GM12872 (cell line): Measurements from ENCODE around the gene RBM7.

ENCODE experiments used
- TF ChIP-seq, protein P1 (sequence below): IDR thresholded peaks from 3 replicates; pipeline ENCODE4 v1.5.1; 2011; ENCODE audit warnings: low read depth, mild to moderate bottlenecking, low read length, moderate library complexity; ENCODE audit not compliant: insufficient read depth

Gene RBM7

DNA sequence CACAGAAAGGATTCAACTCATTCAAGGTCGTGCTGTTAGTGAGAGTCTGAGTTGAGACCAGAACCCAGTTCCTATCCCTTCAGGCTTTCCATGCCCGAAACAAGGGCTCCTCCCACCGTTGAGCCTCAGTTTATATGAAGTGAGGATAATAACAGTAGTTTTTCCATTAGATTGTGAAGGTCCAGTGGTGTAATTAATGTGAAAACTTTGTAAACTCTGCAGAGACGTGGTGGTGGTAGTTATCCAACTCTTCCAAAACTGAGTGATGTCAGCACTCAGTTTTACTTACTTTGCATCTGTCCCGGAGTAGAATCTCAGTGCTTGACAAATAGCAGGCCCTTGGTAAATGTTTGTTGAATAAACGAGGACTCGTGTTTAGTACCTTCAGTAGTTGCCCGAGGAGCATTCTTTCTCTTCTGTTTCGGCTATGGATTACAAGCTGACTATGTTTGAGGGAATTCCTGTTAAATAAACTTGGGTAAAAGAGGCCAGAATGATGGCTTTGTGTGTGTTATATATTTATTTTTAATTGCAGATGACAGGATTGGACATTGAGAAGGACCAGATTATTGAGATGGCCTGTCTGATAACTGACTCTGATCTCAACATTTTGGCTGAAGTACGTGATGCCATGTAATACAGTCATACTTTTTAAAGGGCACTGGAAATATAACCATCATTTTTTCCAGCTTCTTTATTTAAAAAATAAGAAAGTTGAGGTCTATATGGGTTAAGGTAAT, 39.8 kb downstream of the RBM7 start:
- TF ChIP-seq, protein P1, sequence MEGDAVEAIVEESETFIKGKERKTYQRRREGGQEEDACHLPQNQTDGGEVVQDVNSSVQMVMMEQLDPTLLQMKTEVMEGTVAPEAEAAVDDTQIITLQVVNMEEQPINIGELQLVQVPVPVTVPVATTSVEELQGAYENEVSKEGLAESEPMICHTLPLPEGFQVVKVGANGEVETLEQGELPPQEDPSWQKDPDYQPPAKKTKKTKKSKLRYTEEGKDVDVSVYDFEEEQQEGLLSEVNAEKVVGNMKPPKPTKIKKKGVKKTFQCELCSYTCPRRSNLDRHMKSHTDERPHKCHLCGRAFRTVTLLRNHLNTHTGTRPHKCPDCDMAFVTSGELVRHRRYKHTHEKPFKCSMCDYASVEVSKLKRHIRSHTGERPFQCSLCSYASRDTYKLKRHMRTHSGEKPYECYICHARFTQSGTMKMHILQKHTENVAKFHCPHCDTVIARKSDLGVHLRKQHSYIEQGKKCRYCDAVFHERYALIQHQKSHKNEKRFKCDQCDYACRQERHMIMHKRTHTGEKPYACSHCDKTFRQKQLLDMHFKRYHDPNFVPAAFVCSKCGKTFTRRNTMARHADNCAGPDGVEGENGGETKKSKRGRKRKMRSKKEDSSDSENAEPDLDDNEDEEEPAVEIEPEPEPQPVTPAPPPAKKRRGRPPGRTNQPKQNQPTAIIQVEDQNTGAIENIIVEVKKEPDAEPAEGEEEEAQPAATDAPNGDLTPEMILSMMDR: no peak

DNA sequence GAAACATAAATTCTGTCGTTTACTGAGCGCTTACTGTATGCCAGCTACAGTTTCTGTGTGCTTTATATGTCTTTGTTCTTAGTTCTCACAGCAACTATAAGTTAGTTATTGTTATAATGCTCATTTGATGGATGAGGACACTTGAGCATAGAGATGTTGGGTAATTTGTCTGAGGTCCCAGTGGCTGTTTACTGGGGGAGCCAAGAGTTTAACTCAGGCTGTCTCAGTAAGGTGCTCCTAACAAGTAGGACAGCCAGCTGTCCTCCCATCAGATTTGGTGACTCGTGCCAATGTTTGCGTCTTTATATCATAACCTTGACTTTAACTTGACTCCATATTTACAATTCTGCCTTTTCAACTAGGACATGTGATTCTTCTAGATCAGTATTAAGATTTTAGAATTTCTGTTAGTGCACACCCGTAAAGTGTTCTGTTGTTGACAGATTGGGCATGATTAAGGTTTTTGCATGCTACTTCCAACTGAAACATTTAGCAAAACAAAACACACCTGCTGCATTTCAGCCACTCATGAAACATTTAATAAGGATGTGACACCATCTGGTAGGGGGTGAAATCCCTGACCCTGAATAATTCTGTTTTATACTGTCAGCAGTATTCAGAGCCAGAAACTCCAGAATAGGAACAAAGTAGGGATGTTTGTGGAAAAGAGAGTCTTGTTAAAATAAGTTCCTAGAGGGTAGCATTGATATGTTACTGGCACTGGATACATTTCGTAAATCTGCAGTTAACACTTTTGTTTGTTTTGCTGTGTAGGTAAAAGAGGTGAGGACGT, 40.7 kb downstream of the RBM7 start:
- TF ChIP-seq, protein P1: no peak

DNA sequence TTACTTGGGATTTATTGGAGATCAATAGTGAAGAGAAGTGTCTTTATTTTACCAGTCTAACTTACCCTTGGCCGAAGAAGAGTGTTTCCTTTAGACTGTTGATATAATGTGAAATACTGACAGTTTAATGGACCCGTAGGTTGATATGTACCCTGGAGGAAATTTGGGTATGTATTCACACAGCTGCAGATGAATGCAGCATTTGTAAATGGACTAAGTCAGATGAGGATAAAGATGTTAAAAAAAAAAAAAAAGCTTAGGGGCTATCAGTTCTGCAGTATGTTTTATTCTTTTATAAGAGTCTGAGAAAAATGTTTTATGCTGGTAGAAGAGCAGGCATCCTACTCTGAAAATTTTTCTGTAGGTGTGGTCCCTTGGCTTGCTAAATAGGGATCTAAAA, 41.5 kb downstream of the RBM7 start:
- TF ChIP-seq, protein P1: no peak

DNA sequence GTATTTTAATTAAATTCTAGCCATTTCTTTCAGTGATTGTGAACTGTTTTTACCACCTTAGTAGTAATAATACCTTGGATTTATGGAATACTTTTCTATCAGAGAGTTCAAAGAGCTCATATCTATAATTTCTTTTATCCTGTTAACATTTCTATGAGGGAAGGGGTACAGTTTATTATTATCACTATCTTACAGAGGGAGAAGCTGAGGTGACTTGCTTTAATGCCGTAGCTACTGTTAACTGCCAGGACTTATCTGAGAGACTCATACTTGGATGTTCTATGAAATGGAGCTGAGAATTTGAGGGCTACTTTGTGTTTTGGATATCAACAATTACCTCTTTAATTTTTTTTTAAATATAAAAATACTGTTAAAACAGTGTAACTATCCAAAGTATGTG, 42.1 kb downstream of the RBM7 start:
- TF ChIP-seq, protein P1: no peak

DNA sequence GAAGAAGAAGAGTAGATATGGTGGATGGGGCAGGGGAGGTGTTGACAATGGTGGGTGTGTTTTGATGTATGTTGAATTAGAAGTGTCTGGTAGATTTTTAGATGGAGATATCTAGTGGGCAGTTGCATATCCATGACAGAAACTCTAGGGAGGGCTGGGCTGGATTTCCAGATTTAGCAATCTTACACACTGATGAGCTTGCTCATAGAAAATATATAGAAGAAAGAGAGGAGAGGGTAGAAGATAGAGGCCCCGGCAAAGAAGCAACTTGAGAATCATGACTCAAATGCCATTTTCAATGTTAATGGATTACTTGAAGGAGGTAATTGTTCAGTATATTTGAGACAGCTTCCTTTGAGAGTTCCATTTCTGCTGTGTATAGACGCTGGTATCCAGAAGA, 47.0 kb downstream of the RBM7 start:
- TF ChIP-seq, protein P1: no peak

DNA sequence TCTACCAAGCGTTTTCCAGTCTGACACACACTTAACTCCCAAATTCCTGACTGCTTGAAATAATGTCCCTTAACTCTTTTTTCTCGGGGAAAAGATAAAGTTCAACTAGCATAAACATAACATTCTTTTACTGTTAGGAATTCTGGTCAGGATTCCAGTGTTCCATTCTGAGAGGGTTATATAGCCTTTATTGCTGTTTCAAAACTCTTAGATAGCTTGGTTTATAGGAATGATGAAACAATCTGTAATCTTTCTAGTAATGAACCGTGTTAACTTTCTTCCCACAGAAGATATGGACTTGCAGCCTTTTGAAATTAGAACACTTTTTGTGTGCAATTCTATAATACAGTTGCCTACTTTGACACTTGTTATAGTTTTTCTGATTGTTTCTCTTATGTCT, 47.4 kb downstream of the RBM7 start:
- TF ChIP-seq, protein P1: no peak

DNA sequence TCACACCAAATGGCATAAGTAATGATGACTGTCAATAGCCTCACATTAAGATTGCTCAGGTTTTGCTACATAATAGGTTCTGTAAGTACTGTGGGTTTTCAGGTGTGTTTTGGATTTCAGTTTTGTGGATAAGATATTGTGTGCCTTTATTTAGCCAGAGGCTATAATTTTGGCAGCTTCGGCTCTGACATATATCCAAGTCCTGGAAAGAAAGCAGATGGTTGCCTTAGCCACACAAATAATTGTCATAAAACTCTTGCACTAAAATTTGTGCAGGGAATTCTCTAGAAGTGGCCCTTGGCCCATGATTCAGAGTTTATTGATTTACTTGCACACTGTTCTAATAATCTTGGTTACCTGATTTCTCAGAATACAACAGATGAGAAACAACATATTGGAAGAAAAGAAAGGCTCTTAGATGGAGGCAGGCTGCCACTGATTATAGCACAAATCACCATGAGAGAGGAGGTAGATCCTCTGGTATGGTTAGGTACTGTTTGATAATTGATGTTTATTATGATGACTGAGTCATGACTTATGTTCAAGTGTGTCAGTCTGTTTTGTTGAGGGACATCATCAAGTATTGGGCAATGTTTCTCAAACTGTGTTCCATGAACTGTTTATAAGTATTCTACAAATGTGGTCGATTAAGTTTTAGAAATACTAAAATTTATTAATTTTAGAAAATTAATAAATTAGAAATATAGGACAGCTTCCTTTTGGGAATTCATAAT, 48.5 kb downstream of the RBM7 start:
- TF ChIP-seq, protein P1: no peak
